Sciatic nerve (tissue), 1 donor: ENCODE data around the gene KDM3A. TPM values are rescaled to one million over a fixed set of nuclear protein-coding genes. Genes with fewer than 3 reads are reported as not detected.

Experiments
- total RNA-seq: library from RNA; stranded (reverse); fragmentation: NEBNext Ultra II Directional; extraction: Animal tissue kit (Norgen Biotek cat#: 25700); gene quantifications from one replicate; pipeline ENCODE4 v1.2.1, GENCODE V29; 2021
- donor health status: DM: no; HTN: no; CAD: no.

KDM3A gene
- total RNA-seq, 1 donor from 2014 or later: 70.1 TPM

Other genes starting within 250 kb of the KDM3A start
- gene IMMT, start 245.9 kb upstream of the KDM3A start, total RNA-seq: 60.0 TPM
- 21.5 TPM for gene MRPL35, start 241.9 kb upstream of the KDM3A start, total RNA-seq
- gene REEP1, start 103.7 kb upstream of the KDM3A start, total RNA-seq: 0.98 TPM
- 127 TPM for gene CHMP3, start 122.1 kb downstream of the KDM3A start, total RNA-seq
- gene RNF103, start 182.5 kb downstream of the KDM3A start, total RNA-seq: 62.2 TPM